ENCODE measurements around the gene HES1.
"Not testable (repeated sequence)": the region's sequence is repeated elsewhere in the genome, so short reads cannot be mapped to it uniquely, and the experiment has no call there.

Gene HES1

GRCh38 chr3:194119831-194120590, 15.9 kb upstream of the HES1 start:
- Histone ChIP-seq H3K4me3 (ENCODE audit: low read length) (no peak overlapping the region), H3K27ac (ENCODE audit: low read length) (no peak overlapping the region), H3K27me3 (ENCODE audit: control insufficient read depth, insufficient read depth, low read length) (no peaks in the 10 kb centered on the region), H3K36me3 (ENCODE audit: control insufficient read depth, low read depth, low read length) (no peaks in the 10 kb centered on the region), H3K9me3 (ENCODE audit: control insufficient read depth, low read depth, low read length) (no peaks in the 10 kb centered on the region), H3K4me1 (ENCODE audit: control insufficient read depth, low read depth, low read length) (no peaks in the 10 kb centered on the region), H3K9ac (ENCODE audit: low read length) (no peak overlapping the region)

- H3K4me3 ChIP-seq (ENCODE audit: low read length), result no peak overlapping the region
- no peak overlapping the region for H3K27ac ChIP-seq (ENCODE audit: low read length)
- H3K27me3 ChIP-seq (ENCODE audit: control insufficient read depth, insufficient read depth, low read length), result no peaks in the 10 kb centered on the region
- H3K36me3 ChIP-seq (ENCODE audit: control insufficient read depth, low read depth, low read length), result no peaks in the 10 kb centered on the region
- no peaks in the 10 kb centered on the region for H3K4me1 ChIP-seq (ENCODE audit: control insufficient read depth, low read depth, low read length)
- H3K9ac ChIP-seq (ENCODE audit: low read length), result no peak overlapping the region
- H3K9me3 ChIP-seq (ENCODE audit: control insufficient read depth, low read depth, low read length), result no peaks in the 10 kb centered on the region
Observed at GRCh38 chr3:194120789-194121770, 14.9 kb upstream of the HES1 start.

- Histone ChIP-seq H3K9me3 (ENCODE audit: control insufficient read depth, low read depth, low read length) (no peaks in the 10 kb centered on the region), H3K27ac (ENCODE audit: low read length) (no peak overlapping the region), H3K4me3 (ENCODE audit: low read length) (no peak overlapping the region), H3K9ac (ENCODE audit: low read length) (no peak overlapping the region), H3K27me3 (ENCODE audit: control insufficient read depth, insufficient read depth, low read length) (no peaks in the 10 kb centered on the region), H3K4me1 (ENCODE audit: control insufficient read depth, low read depth, low read length) (no peaks in the 10 kb centered on the region), H3K36me3 (ENCODE audit: control insufficient read depth, low read depth, low read length) (no peaks in the 10 kb centered on the region)
Observed at GRCh38 chr3:194121891-194122631, 13.9 kb upstream of the HES1 start.

DNA sequence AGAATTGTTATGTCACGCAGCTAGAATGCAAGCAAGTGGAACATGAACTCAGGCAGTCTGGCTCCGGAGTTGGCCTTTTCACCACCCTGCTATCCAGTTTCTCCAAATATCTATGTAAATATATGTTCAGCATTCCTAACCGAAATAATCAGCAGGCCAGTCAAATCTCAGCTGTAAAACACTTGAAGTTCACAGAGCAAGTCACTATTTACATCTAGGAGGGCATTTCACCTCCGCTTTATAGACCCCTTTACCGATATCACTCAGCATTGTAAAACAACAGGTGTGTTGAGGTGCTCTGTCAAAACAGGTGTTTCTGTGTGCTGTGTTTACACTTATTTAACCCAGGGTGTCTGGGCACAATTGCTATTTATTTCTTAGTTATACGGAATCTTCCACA, 12.2 kb upstream of the HES1 start:
- Histone ChIP-seq H3K36me3 (ENCODE audit: control insufficient read depth, low read depth, low read length) (no peaks in the 10 kb centered on the region), H3K27ac (ENCODE audit: low read length) (no peak overlapping the region), H3K4me3 (ENCODE audit: low read length) (no peak overlapping the region), H3K4me1 (ENCODE audit: control insufficient read depth, low read depth, low read length) (no peaks in the 10 kb centered on the region), H3K9ac (ENCODE audit: low read length) (no peak overlapping the region), H3K9me3 (ENCODE audit: control insufficient read depth, low read depth, low read length) (no peaks in the 10 kb centered on the region), H3K27me3 (ENCODE audit: control insufficient read depth, insufficient read depth, low read length) (no peaks in the 10 kb centered on the region)

DNA sequence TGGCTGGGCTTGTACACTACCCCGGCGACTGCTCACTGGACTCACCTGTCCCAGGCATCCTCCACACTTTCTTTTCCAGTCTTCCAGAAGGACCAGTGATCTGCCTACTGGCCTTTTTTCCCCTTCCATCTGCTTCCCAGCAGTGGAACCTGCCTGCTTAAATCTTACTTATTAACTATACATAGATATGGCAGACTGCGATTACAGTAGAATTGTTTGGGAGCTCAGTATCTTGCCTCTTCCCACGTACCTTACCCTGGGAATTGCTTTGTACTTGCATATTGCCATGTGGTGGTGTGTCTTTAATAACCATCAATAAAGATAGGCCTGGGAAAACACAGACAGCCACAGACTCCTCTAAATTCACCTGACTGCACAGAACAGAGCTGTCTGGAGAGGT, 11.8 kb upstream of the HES1 start:
- H3K4me3 ChIP-seq (ENCODE audit: low read length), result no peak overlapping the region
- no peak overlapping the region for H3K27ac ChIP-seq (ENCODE audit: low read length)
- no peak overlapping the region for H3K9ac ChIP-seq (ENCODE audit: low read length)
- H3K27me3 ChIP-seq (ENCODE audit: control insufficient read depth, insufficient read depth, low read length), result no peaks in the 10 kb centered on the region
- no peaks in the 10 kb centered on the region for H3K36me3 ChIP-seq (ENCODE audit: control insufficient read depth, low read depth, low read length)
- H3K9me3 ChIP-seq (ENCODE audit: control insufficient read depth, low read depth, low read length), result no peaks in the 10 kb centered on the region
- H3K4me1 ChIP-seq (ENCODE audit: control insufficient read depth, low read depth, low read length), result no peaks in the 10 kb centered on the region

GRCh38 chr3:194125442-194125841, 10.5 kb upstream of the HES1 start:
- H3K4me1 ChIP-seq (ENCODE audit: control insufficient read depth, low read depth, low read length), result peaks cover 12% of the 10 kb centered on the region
- H3K36me3 ChIP-seq (ENCODE audit: control insufficient read depth, low read depth, low read length), result no peaks in the 10 kb centered on the region
- no peak overlapping the region for H3K9ac ChIP-seq (ENCODE audit: low read length)
- H3K9me3 ChIP-seq (ENCODE audit: control insufficient read depth, low read depth, low read length), result no peaks in the 10 kb centered on the region
- no peak overlapping the region for H3K4me3 ChIP-seq (ENCODE audit: low read length)
- H3K27ac ChIP-seq (ENCODE audit: low read length), result no peak overlapping the region
- peaks cover 6% of the 10 kb centered on the region for H3K27me3 ChIP-seq (ENCODE audit: control insufficient read depth, insufficient read depth, low read length)

DNA sequence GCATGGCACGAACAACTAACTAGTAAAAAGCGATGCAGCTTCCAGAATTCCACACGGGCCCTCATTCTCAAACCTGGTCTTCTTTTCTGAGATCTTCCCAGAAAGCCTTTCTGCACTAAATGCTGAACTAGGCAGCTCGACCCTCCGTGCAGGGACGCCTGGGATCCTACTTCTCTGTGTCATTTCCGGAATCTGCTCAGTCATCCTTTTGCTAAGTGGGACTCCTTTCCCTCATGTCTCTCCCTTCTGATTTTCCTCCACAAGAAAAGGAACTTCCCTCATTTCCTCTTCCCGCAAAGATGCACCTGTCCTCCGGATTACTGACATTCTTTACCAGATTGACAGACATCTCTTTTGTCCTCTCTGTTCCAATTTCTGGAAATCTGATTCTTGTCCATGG, 9.2 kb upstream of the HES1 start:
- H3K27ac ChIP-seq (ENCODE audit: low read length), result no peak overlapping the region
- H3K9me3 ChIP-seq (ENCODE audit: control insufficient read depth, low read depth, low read length), result no peaks in the 10 kb centered on the region
- H3K36me3 ChIP-seq (ENCODE audit: control insufficient read depth, low read depth, low read length), result no peaks in the 10 kb centered on the region
- H3K4me1 ChIP-seq (ENCODE audit: control insufficient read depth, low read depth, low read length), result peaks cover 25% of the 10 kb centered on the region
- peaks cover 20% of the 10 kb centered on the region for H3K27me3 ChIP-seq (ENCODE audit: control insufficient read depth, insufficient read depth, low read length)
- no peak overlapping the region for H3K9ac ChIP-seq (ENCODE audit: low read length)
- no peak overlapping the region for H3K4me3 ChIP-seq (ENCODE audit: low read length)

GRCh38 chr3:194128202-194128918, 7.6 kb upstream of the HES1 start:
- no peak overlapping the region for H3K9ac ChIP-seq (ENCODE audit: low read length)
- H3K9me3 ChIP-seq (ENCODE audit: control insufficient read depth, low read depth, low read length), result no peaks in the 10 kb centered on the region
- H3K36me3 ChIP-seq (ENCODE audit: control insufficient read depth, low read depth, low read length), result no peaks in the 10 kb centered on the region
- peaks cover 41% of the 10 kb centered on the region for H3K4me1 ChIP-seq (ENCODE audit: control insufficient read depth, low read depth, low read length)
- H3K27ac ChIP-seq (ENCODE audit: low read length), result no peak overlapping the region
- H3K27me3 ChIP-seq (ENCODE audit: control insufficient read depth, insufficient read depth, low read length), result peaks cover 31% of the 10 kb centered on the region
- no peak overlapping the region for H3K4me3 ChIP-seq (ENCODE audit: low read length)

DNA sequence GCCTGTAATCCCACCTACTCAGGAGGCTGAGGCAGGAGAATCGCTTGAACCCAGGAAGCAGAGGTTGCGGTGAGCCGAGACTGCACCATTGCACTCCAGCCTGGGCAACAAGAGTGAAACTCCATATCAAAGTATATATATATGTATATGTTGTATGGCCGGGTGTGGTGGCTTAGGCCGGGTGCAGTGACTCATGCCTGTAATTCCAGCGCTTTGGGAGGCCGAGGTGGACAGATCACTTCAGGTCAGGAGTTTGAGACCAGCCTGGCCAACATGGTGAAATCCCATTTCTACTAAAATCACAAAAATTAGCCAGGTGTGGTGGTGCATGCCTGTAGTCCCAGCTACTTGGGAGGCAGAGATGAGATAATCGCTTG, 7.0 kb upstream of the HES1 start:
- H3K27ac ChIP-seq (ENCODE audit: low read length); H3K9me3 ChIP-seq (ENCODE audit: control insufficient read depth, low read depth, low read length); H3K9ac ChIP-seq (ENCODE audit: low read length); H3K4me3 ChIP-seq (ENCODE audit: low read length); H3K36me3 ChIP-seq (ENCODE audit: control insufficient read depth, low read depth, low read length): not testable (repeated sequence)
- H3K4me1 ChIP-seq (ENCODE audit: control insufficient read depth, low read depth, low read length), result peaks cover 44% of the 10 kb centered on the region
- H3K27me3 ChIP-seq (ENCODE audit: control insufficient read depth, insufficient read depth, low read length), result peaks cover 35% of the 10 kb centered on the region

DNA sequence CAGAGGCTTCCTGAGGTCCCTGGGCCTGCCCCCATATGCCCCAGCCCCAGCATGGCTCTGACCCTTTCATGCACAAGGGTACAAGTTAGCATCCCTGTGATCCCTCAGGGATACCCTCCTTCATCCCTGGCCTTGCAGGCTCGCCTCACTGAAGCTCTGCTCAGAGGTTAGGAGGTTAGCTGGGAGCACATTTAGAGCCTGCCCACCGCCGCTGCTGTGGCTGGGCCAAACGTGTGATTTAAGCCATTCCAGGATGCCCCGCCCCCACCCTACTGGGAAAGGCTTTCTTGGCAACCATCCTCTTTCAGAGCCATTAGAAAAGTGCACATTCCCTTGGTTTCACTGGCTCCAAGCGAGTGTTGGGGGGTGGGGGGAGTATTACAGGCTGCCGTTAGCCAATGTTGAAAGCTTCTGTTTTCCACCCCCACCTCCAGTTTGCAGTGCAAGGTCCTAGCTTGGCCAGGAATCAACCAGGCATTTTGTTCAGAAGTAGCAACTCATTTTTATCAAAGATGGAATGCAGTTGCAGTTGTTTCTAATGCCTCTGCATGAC, 6.3 kb upstream of the HES1 start:
- H3K36me3 ChIP-seq (ENCODE audit: control insufficient read depth, low read depth, low read length), result no peaks in the 10 kb centered on the region
- peaks cover 44% of the 10 kb centered on the region for H3K4me1 ChIP-seq (ENCODE audit: control insufficient read depth, low read depth, low read length)
- no peak overlapping the region for H3K9ac ChIP-seq (ENCODE audit: low read length)
- peaks cover 35% of the 10 kb centered on the region for H3K27me3 ChIP-seq (ENCODE audit: control insufficient read depth, insufficient read depth, low read length)
- no peak overlapping the region for H3K27ac ChIP-seq (ENCODE audit: low read length)
- H3K9me3 ChIP-seq (ENCODE audit: control insufficient read depth, low read depth, low read length), result no peaks in the 10 kb centered on the region
- H3K4me3 ChIP-seq (ENCODE audit: low read length), result peak overlapping the region; percentile 14

Data from iPS-18a (cell line).